GM19035 (cell line): ENCODE results near the gene DLST.

Experiments used
- ATAC-seq: cut with Tn5 transposase; IDR thresholded peaks from one replicate; pipeline ENCODE4 v1.9.1; 2021; ENCODE audit not compliant: unreplicated experiment

DLST gene

GRCh38 chr14:74937171-74937570 is 55.5 kb downstream of the DLST start:
- no peak for ATAC-seq

DNA sequence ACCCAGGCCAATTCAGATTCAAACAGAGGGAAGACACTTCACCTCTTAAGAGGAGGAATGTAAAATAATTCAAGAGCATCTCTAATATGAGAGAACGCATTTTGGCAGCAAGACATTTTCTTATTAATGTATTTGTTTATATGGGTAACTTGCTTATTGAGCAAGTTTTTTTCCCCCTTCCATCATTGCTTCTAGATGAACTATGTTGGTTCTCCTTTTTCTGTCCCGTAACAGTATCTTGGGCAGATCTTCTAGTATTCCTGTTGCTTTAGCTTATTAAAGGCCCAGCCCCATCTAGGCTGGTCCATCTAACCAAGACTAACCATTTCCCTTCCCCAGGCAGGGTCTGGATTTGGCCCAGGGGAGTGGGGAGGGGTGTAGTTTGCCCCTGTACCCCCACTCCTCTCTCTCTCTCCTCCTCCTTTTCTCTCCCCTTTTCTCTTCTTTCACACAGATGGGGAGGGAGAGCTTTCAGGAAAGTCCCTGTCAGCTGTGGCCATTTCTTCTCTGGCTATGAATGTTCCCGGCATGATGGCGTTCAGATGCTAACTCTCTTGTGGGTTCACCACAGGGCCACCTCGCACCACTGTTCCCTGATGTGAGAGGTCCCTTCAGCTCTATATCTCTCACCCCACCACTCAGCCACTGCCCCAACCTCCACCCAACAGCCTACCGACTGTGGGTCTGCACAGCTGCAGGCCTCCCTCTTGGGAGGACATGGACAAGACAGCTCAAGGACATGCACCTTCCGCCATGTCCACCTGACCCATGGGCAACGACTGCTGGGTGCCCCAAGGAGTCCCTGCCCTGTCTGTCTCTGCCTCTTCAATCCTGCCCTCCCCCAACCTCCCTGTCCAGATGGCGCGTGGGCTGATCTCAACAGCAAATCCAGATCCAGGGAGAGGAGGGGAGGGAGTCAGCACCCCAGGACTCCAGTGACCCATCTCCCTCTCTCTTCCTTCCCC is 57.1 kb downstream of the DLST start:
- no peak for ATAC-seq

- ATAC-seq, result no peak
Measured at GRCh38 chr14:74940956-74941565, 59.3 kb downstream of the DLST start.

DNA sequence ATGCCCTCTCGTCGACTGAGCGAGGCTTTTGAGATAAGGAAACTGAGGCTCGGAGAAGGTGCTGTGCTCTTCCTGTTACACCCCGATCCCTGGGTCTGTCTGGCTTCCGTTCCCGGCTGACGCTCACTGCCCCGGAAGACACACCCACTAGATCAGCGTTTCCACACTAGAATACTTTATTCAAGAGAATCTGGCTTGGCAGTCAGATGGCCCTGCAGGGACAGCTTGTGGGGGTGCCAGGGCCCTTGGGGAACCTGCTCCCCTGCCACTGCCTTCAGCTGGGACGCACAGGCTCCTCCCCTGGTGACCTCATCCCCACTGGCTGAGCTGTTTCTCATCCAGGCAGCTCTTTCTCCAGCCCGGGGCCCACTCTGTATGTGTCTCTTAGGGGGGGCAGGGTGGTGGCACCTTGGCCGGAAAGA is 60.0 kb downstream of the DLST start:
- ATAC-seq, result peak; percentile 46

DNA sequence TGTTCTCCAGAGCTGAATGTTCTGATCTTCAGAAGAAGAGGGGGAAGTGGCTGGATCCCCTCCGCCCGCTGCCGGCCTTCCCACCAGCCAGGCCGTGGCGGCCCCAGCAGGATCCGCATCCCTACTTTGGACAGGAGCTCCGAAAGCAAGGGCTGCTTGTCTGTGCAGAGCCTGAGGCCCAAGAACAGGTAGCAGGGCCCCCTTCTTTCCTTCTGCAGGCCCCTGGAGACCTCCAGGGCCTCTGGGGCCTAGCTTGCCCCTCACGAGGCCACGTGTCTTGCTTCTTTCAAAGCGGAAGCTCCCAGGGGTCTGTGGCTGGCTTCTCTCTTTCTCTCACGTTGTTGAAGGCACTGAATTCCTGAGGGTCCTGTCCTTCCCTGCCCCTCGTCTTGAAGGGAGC is 60.5 kb downstream of the DLST start:
- ATAC-seq, result peak; percentile 19

DNA sequence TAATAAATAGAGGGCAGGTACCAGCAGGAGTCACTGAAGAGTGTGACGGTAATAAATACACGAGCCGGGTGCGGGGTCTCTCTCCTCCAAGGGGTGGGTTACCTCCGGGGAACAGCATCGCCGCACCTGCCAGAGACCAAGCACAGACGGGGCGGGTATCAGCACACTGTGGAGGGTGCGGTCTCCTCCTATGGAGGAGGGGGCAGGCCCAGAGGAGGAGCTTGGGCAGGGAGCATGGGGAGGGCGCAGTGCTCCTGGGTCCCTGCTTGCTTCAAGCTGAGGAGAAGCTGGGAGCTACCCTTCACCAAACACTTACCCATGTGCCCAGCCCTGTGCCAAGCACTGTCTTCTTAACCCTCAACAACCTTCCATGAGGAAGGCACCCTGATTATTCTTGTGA is 60.9 kb downstream of the DLST start:
- ATAC-seq, result no peak

DNA sequence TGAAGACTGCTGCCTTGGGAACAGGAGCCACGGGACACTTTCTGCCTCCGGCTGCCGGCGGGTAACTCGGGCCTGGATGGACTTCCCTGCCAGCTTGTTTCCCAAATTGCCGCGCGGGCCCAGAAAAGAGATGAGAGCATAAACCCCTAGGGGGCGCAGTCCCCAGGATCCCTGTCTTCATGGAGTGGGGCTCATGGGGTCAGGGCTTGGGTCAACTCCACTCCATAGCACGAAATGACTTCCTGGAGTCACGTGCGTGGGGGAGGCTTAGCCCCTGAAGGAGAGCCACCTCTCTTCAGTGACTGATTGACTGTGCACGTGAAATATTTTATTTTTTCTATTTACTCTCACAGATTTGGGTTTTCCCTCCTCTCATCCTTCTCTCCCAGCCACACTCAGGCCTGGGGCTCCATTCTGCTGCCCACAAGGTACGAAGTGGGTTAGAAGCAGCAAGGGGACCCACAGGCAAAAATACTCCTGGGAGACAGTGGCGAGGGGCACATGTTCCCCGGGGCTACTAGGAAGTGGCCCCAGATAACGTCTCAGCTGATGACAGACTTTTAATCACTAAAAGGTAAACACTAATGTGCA is 63.6 kb downstream of the DLST start:
- no peak for ATAC-seq

GRCh38 chr14:74945852-74946658 is 64.3 kb downstream of the DLST start:
- ATAC-seq, result no peak

- ATAC-seq, result no peak
Measured at GRCh38 chr14:74946659-74947281, 65.1 kb downstream of the DLST start.

DNA sequence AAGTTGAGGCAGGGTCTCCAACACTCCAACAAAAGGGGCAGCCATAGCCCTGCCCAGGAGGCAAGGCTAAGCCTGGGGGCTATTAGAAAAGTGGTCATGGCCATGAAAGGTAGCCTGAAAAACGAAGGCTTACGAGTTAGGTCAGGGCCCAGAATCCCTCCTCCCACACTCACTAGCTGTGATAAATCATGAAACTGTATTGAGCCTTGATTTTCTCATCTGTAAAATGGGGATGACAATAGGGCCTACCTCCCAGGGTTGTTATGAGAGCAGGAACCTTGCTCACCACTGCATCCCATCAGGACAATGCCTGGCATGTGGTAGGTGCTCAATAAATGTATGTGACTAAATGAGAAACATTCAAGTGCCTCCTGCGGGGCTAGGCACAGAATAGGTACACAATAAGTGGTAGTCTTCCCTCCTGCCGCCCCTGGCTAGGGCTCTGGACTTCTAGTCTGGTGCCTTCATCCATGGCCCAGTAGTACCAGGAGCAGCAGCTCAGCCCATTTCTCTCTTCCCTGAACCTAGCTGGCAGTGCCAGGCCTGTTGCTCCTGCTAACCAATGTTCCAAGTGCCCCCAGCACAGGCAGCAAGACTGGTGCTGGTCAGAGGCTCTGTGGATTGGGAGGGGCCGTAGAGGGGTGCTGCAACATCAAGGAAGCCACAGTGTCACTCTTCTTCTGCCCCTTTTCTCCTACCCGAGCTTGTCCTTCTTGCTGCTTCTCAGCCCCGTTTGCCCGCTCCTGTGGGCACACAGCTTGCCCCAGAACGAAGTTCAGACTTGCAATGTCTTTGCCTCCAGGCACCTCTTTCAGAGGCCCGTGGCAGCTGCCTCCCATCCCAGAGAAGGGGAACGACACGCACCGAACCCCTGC is 65.9 kb downstream of the DLST start:
- ATAC-seq, result no peak

DNA sequence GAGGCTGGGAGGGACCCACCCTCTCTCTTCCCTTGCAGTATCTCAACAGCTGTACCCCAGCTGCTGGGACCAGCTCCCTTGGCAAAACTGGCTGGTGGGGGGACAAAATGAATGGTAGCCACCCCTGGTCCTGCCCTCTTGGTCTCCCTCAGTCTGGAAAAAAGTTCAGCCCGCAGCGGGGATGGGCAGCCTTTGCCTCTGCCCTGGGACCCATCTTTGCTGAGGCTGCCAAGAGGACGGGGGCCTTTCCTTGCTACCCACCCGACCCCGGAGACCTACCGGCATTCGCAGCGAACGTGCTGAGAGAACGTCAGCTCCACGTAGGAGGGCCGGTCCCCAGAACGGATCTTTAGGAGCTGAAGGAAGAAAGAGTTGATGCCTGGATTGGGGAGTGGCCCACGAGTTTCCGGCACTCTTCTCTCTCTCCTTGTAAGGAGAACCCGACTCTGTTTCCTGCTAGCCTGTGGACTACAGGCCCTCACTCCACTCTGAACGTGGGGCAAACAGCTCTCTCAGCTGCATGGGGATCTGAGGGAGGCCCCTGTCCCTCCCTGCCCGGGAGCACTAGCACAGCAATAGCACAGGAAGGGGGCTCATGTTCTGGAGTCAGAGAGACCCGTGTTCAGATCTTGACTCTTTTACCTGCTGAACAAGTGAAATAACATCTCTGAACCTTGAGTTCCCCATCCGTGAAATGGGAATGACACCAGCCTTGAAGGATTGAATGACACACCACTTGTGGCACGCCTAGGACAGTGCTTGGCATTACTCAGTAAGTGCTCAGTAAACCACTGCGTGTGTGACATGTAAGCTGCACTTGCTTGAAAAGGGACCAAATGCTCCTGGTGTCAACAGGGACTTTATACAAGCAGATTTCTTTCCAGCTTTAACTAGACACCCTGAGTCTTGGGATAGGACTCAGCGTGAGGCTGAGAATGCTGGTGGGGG is 66.8 kb downstream of the DLST start:
- ATAC-seq, result no peak

- no peak for ATAC-seq
Measured at GRCh38 chr14:74949191-74949601, 67.5 kb downstream of the DLST start.

DNA sequence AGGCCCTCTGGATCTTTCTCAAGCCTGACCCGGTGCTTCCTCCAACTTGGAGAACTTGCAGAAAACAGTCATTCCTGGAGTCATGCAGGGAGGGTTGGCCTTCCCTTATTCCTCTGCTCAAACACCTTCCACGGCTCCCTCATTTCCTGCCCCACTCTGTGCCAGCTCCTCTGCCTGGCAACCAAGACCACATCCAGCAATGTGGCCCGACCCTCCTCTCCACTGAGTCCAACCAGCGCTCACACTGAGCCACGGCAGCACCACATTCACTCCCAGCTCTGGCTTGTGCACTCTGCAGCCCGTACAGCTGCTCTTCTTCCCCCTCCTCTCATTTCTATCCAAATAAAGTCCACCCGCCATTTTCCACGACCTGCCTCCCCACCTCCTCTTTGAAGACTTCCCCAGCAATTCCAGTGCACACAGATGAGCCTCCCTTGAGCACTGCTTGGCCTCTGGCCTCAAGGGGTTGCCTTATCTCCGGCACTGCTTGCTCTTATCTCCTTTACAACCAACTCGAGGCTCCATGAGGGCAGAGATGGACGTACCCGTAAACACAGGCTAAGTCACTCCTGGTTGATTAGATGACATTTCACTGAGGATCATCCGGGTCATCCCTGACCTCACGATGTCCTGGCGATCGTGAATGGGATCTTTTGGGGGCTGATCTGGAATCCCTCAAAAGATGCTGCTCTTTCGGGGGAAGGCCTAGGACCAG is 68.3 kb downstream of the DLST start:
- ATAC-seq, result no peak

- no peak for ATAC-seq
Measured at GRCh38 chr14:74950795-74951442, 69.2 kb downstream of the DLST start.

DNA sequence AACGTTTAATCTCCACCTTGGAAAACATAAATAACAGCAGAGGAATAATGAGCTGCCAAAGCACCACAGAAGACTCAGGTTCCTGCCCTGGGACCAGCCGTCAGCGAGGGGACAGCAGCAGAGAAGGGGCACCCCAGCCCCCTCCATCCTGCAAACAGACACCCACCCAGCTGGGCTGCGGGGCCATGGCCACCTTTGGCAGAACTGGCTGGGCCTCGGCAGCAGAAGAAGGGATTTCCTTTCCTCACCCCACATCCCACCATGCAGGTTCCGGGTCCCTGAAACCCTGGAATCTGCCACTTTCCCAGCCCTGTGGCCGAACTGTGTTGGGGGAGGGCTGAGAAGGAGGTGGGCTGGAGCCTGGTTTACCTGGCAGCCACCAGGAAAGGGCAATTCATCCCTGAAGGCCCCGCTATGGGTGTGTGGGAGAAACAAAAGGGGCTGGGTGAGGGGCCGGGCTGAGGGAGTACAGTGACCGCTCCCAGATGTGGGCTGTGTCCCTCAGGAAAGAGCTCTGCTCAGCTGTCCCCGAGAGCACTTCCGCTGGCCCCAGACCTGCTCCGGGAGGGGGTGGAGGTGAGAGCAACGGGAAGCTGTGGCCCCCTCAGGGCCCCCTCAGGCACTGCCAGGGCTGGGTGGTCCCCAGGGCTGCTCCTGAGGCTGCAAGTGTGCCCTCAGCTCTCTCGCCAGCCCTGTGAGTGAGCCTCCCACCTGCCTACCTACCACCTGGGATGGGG is 69.9 kb downstream of the DLST start:
- no peak for ATAC-seq

DNA sequence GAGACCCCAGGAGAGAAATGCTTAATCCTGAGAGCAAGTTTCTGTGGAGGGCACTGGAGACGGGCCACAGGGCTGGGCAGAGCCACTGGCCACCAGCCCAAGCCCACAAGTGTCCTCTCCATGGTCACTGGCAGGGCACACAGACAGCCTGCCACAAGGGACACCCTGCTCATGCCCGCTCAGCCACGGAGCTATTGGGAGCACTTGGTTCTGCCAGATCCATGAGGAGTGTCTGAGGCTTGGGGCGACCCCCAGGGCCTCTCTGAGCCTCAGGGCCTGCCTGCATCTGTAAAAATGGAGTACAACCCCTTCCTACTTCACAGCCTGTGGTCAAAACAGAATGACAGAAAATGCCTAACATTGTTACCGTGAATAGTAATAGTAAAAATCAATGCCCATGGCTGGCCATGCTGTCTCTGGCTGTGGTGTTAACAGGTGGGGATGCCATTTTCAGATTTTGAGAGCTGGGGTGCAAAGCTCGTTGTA is 70.5 kb downstream of the DLST start:
- ATAC-seq, result no peak
